B cell (primary cell): ENCODE measurements around the gene CD55. TPM values are rescaled to one million over a fixed set of nuclear protein-coding genes. Genes with fewer than 3 reads are reported as not detected.

Experiments
- ATAC-seq: fragments of 200-7000 bp; cut with Tn5 transposase; one replicate; pipeline ENCODE4 v1.10.0; 2021; ENCODE audit warnings: low read depth, mild to moderate bottlenecking, moderate number of reproducible peaks, moderate library complexity
- CTCF ChIA-PET: fragments of 350-600 bp; sonication (Branson Sonifier 250); formaldehyde crosslinking; loops from one replicate; lab custom pipeline; 2021; ENCODE audit warnings: antibody characterized with exemption, inconsistent platforms; lab: Charles Lee
- POLR2A ChIA-PET: fragments of 350-600 bp; sonication (Branson Sonifier 250); formaldehyde crosslinking; loops from one replicate; lab custom pipeline; 2021; ENCODE audit warnings: antibody characterized with exemption; lab: Charles Lee
- DNase-seq: peaks from one replicate; pipeline ENCODE4 v3.0.0; 2013
- H2AFZ ChIP-seq: 2 replicates; pipeline ENCODE4 v1.6.1; 2012; ENCODE audit warnings: mild to moderate bottlenecking, low read depth, low read length; ENCODE audit not compliant: insufficient read depth, poor library complexity, severe bottlenecking
- H3K27ac ChIP-seq, 2 donors: 1 replicate in 1 of 2; 2 replicates in 1 of 2; pipeline ENCODE4 v1.5.1; 2012 to 2013; ENCODE audit warnings: low read length in 2 of 2, mild to moderate bottlenecking in 2 of 2, moderate library complexity in 1 of 2
- H3K27me3 ChIP-seq, 4 experiments: fragments of 200-600 bp in 1 of 4; sonication (generic) in 1 of 4; replicated peaks in 1 of 4; 1 replicate in 2 of 4; 2 replicates in 2 of 4; pipeline versions ENCODE4 v1.6.1 to v1.7.0; 2013 to 2016; ENCODE audit warnings: low read length in 3 of 4, mild to moderate bottlenecking in 2 of 4, mixed read lengths in 1 of 4, moderate library complexity in 1 of 4; ENCODE audit not compliant: insufficient read depth in 4 of 4, control insufficient read depth in 3 of 4; ENCODE audit errors: control extremely low read depth in 1 of 4
- H3K36me3 ChIP-seq, 2 experiments: replicated peaks in 1 of 2; 1 replicate in 1 of 2; 2 replicates in 1 of 2; pipeline versions ENCODE4 v1.6.1 to v1.7.1; 2013; ENCODE audit warnings: low read length in 1 of 2; ENCODE audit not compliant: insufficient read depth in 2 of 2, control insufficient read depth in 1 of 2; ENCODE audit errors: control extremely low read depth in 1 of 2, extremely low read depth in 1 of 2
- H3K4me1 ChIP-seq, 2 donors: fragments of 200-600 bp in 1 of 2; sonication (generic) in 1 of 2; 1 replicate in 1 of 2; 2 replicates in 1 of 2; pipeline versions ENCODE4 v1.5.1 to v1.6.1; 2013 to 2017; ENCODE audit warnings: low read length in 2 of 2; ENCODE audit not compliant: control insufficient read depth in 2 of 2, insufficient read depth in 2 of 2
- H3K4me2 ChIP-seq: replicated peaks from 2 replicates; pipeline ENCODE3; 2012; ENCODE audit warnings: mild to moderate bottlenecking, low read depth, low read length; ENCODE audit not compliant: poor library complexity, severe bottlenecking
- H3K4me3 ChIP-seq, 5 experiments: fragments of 200-600 bp in 1 of 5; sonication (generic) in 1 of 5; 1 replicate in 3 of 5; 2 replicates in 2 of 5; pipeline versions ENCODE4 v1.5.1 to v1.7.0; 2011 to 2016; ENCODE audit warnings: low read length in 4 of 5, mild to moderate bottlenecking in 4 of 5, low read depth in 2 of 5, control low read depth in 1 of 5, moderate library complexity in 1 of 5; ENCODE audit not compliant: insufficient read depth in 1 of 5; ENCODE audit errors: control extremely low read depth in 1 of 5, extremely low read depth in 1 of 5
- H3K79me2 ChIP-seq: fragments of 200-600 bp; sonication (generic); one replicate; pipeline ENCODE4 v1.6.0; 2016; ENCODE audit warnings: low read length; ENCODE audit not compliant: control insufficient read depth, insufficient read depth
- H3K9ac ChIP-seq: fragments of 200-600 bp; sonication (generic); 2 replicates; pipeline ENCODE4 v1.6.1; 2017; ENCODE audit warnings: mild to moderate bottlenecking, low read length, moderate library complexity
- H3K9me3 ChIP-seq, 3 donors: one replicate each; pipeline versions ENCODE4 v1.6.1 to v1.7.1; 2013; ENCODE audit warnings: low read length in 2 of 3; ENCODE audit not compliant: control insufficient read depth in 2 of 3, insufficient read depth in 1 of 3; ENCODE audit errors: control extremely low read depth in 1 of 3
- H4K20me1 ChIP-seq: 2 replicates; pipeline ENCODE4 v1.6.0; 2012; ENCODE audit warnings: mild to moderate bottlenecking, low read length; ENCODE audit not compliant: insufficient read depth, control insufficient read depth, poor library complexity, severe bottlenecking
- H3K27ac Mint-ChIP-seq: one replicate; pipeline ENCODE4 v1.8.0; 2021; ENCODE audit warnings: mixed read lengths
- H3K27me3 Mint-ChIP-seq: one replicate; pipeline ENCODE4 v1.8.0; 2021; ENCODE audit warnings: mixed read lengths
- H3K4me1 Mint-ChIP-seq: one replicate; pipeline ENCODE4 v1.8.0; 2021; ENCODE audit warnings: mixed read lengths
- H3K4me3 Mint-ChIP-seq: one replicate; pipeline ENCODE4 v1.8.0; 2021; ENCODE audit warnings: mixed read lengths
- H3K9me3 Mint-ChIP-seq: one replicate; pipeline ENCODE4 v1.8.0; 2022; ENCODE audit warnings: mixed read lengths; ENCODE audit not compliant: insufficient read depth
- EZH2 ChIP-seq: IDR thresholded peaks from 2 replicates; pipeline ENCODE4 v1.6.1; 2012; ENCODE audit warnings: borderline replicate concordance, low read depth, mild to moderate bottlenecking, moderate library complexity, low read length; ENCODE audit not compliant: insufficient read depth, poor library complexity, severe bottlenecking
- WGBS: methylation state at CpG from one replicate; pipeline ENCODE4 v1.1.5; 2013; ENCODE audit warnings: missing lambda C conversion rate; ENCODE audit not compliant: insufficient coverage; 5-methylcytosine and 5-hydroxymethylcytosine counted together
- intact Hi-C: fragments of 100-400 bp; cut with micrococcal nuclease; formaldehyde crosslinking; loops from one replicate; pipeline ENCODE4 v1.10.0; 2022
- polyA plus RNA-seq: library from polyadenylated mRNA; depleted of rRNA; stranded (reverse); fragments of >200 nt; gene quantifications from 2 replicates; pipeline ENCODE4 v1.2.3, GENCODE V29; 2012
- total RNA-seq, 2 donors: library from RNA; stranded (reverse); fragments of 120-200 nt in 1 of 2; gene quantifications; 1 replicate in 1 of 2; 2 replicates in 1 of 2; pipeline versions ENCODE4 v1.2.3 to v1.2.4, GENCODE V29; 2013 to 2022
- TF ChIP-seq, protein P1 (sequence below): fragments of 200-600 bp; IDR thresholded peaks from one replicate; pipeline ENCODE4 v1.8.0; 2022; ENCODE audit warnings: antibody characterized with exemption, mild to moderate bottlenecking

Gene CD55
- total and polyA plus RNA-seq, 2 donors (not counting 1 experiment from before 2014, with no cell fraction given): 98.3 to 239 TPM

DNA sequence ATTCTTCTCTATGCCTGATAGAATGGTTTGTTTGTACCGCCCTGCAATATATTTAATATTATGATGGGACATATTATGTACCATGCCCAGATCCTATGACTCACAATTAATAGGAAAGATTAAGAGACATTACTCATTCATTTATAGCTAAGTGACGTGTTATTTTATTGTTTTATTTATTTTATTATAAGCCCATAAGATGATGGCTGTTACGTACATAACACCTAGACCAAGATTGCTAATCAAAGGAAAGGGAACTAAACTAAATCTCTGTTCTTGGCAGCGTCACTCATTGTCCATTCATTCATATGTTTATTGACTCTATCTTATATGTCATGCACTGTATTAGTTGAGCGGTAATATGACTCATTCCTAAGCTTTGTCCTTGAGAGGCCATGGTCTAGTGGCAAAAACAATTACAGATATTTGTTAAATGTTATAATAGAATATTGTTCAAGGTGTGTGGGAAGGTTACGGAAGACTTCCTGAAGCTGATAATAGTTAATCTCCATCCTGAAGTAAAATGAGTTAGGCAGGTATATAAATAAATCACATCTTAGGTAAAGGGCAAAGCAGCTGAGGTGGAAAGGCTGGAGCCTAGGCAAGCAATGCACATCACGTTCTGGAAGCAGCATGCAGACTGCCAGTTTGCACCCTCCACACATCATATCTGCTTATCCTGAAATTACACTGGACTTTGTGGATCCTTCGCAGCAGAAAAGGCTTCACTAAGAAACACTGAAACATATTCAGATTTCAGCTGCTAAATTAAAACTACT is 16.6 kb upstream of the CD55 start:
- Mint-ChIP-seq H3K4me1 (peaks cover 32% of the 10 kb centered on the region), H3K27me3 (no peaks in the 10 kb centered on the region), H3K9me3 (no peaks in the 10 kb centered on the region), H3K4me3 (no peak overlapping the region), H3K27ac (no peak overlapping the region)
- Histone ChIP-seq H3K36me3 (no peaks in the 10 kb centered on the region), H3K9ac (no peak overlapping the region), H3K27me3 (no peaks in the 10 kb centered on the region), H3K79me2 (no peaks in the 10 kb centered on the region), H4K20me1 (no peaks in the 10 kb centered on the region), H2AFZ (no peak overlapping the region), H3K4me3 (no peak overlapping the region), H3K27ac (no peak overlapping the region), H3K4me2 (no peak overlapping the region), H3K4me1 (peaks cover 12 to 23% of the 10 kb centered on the region in 2 donors), H3K9me3 (peaks cover 0 to 3% (median 2%) of the 10 kb centered on the region in 3 donors)
- WGBS: 100% methylated on average over 2 of the region's 8 CpGs
- no peak for DNase-seq
- intact Hi-C loops: no loop called here
- TF ChIP-seq EZH2: no peak
- TF ChIP-seq, protein P1, sequence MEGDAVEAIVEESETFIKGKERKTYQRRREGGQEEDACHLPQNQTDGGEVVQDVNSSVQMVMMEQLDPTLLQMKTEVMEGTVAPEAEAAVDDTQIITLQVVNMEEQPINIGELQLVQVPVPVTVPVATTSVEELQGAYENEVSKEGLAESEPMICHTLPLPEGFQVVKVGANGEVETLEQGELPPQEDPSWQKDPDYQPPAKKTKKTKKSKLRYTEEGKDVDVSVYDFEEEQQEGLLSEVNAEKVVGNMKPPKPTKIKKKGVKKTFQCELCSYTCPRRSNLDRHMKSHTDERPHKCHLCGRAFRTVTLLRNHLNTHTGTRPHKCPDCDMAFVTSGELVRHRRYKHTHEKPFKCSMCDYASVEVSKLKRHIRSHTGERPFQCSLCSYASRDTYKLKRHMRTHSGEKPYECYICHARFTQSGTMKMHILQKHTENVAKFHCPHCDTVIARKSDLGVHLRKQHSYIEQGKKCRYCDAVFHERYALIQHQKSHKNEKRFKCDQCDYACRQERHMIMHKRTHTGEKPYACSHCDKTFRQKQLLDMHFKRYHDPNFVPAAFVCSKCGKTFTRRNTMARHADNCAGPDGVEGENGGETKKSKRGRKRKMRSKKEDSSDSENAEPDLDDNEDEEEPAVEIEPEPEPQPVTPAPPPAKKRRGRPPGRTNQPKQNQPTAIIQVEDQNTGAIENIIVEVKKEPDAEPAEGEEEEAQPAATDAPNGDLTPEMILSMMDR: no peak
- ChIA-PET CTCF (interaction anchor here (1.3 kb wide), 1 partner anchor 16 kb away, joined by 4 read pairs; the partner anchor contains the start of gene CD55), POLR2A (interaction anchor here (1.3 kb wide), 1 partner anchor 16 kb away, joined by 3 read pairs; the partner anchor contains the start of gene CD55)
- no peak for ATAC-seq

- no peak for ATAC-seq
- Histone ChIP-seq H3K79me2 (no peaks in the 10 kb centered on the region), H3K9me3 (peaks cover 0 to 3% (median 2%) of the 10 kb centered on the region in 3 donors), H2AFZ (no peak overlapping the region), H4K20me1 (no peaks in the 10 kb centered on the region), H3K27me3 (no peaks in the 10 kb centered on the region), H3K36me3 (no peaks in the 10 kb centered on the region), H3K9ac (no peak overlapping the region), H3K4me2 (no peak overlapping the region), H3K4me3 (no peak overlapping the region), H3K27ac (no peak overlapping the region), H3K4me1 (peaks cover 14 to 27% of the 10 kb centered on the region in 2 donors)
- Mint-ChIP-seq H3K27me3 (no peaks in the 10 kb centered on the region), H3K27ac (no peak overlapping the region), H3K9me3 (no peaks in the 10 kb centered on the region), H3K4me3 (no peak overlapping the region), H3K4me1 (peaks cover 33% of the 10 kb centered on the region)
- WGBS: 88% methylated on average over 5 of the region's 6 CpGs
- CTCF ChIA-PET: no interaction called here
- no peak for TF ChIP-seq EZH2
- TF ChIP-seq, protein P1: no peak
- POLR2A ChIA-PET: interaction anchor here (1.3 kb wide), 1 partner anchor 16 kb away, joined by 3 read pairs; the partner anchor contains the start of gene CD55
- DNase-seq: no peak
- intact Hi-C loops: no loop called here
Observed at GRCh38 chr1:207305489-207305873, 16.0 kb upstream of the CD55 start.
